HEK293 (cell line): ENCODE data around the gene FBXO42.

Source experiments
- KLF16 ChIP-seq: fragments of 450-650 bp; formaldehyde crosslinking; IDR thresholded peaks from 2 replicates; pipeline ENCODE4 v1.5.1; 2017; ENCODE audit warnings: missing biosample characterization, missing genetic modification characterization
- TCF7L2 ChIP-seq: IDR thresholded peaks from 2 replicates; pipeline ENCODE4 v1.6.1; 2011; ENCODE audit warnings: low read depth, mild to moderate bottlenecking, inconsistent platforms, low read length, moderate library complexity, borderline replicate concordance
- ZNF274 ChIP-seq, 2 experiments: fragments of 200-500 bp in 1 of 2; fragments of 450-650 bp in 1 of 2; sonication (Bioruptor generic) in 1 of 2; formaldehyde crosslinking in 1 of 2; IDR thresholded peaks; 2 replicates each; pipeline versions ENCODE4 v1.5.1 to v1.6.1; 2014 to 2016; ENCODE audit warnings: borderline replicate concordance in 1 of 2, inconsistent platforms in 1 of 2, low read length in 1 of 2, missing biosample characterization in 1 of 2, missing genetic modification characterization in 1 of 2
- TF ChIP-seq, protein P1 (sequence below): fragments of 450-650 bp; formaldehyde crosslinking; IDR thresholded peaks from 2 replicates; pipeline ENCODE4 v1.5.1; 2016; ENCODE audit warnings: missing biosample characterization, missing genetic modification characterization, low read depth
- TF ChIP-seq, protein P2 (sequence below): fragments of 450-650 bp; formaldehyde crosslinking; IDR thresholded peaks from 2 replicates; pipeline ENCODE4 v1.5.1; 2016; ENCODE audit warnings: missing biosample characterization, missing genetic modification characterization

DNA sequence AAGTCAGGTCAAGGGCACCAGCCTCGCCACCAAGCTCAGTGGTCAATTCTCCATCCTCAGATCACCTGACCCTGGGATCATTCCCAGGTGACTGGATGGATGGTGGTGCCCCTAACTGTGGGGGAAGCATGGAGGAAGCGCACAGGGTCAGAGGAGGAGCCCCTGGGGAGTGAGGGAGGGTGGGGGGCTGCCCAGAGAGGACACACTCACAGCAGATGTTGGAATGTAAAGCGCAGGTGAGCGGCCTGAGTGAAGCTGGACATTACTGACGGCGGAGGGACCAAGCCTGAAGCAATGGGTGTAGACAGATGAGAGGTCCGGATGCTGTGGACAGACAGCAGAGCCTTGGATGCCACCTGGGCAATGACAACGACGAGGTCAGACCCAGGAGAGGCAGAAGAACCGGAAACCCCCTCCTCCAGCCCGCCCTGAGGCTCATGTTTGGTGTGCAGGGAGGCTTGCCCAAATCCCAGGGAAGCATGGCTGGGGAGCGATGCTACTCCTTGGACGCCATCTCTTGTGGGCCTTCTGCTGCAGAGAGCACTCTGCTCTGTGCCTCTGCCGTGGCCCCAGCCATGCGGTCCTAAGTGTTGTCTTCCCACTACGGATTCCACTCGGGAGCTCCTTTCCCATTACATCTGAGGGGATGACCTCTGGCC is 109.6 kb downstream of the FBXO42 start:
- no peak for TF ChIP-seq KLF16 (tag by site-specific recombination)
- TF ChIP-seq, protein P1, sequence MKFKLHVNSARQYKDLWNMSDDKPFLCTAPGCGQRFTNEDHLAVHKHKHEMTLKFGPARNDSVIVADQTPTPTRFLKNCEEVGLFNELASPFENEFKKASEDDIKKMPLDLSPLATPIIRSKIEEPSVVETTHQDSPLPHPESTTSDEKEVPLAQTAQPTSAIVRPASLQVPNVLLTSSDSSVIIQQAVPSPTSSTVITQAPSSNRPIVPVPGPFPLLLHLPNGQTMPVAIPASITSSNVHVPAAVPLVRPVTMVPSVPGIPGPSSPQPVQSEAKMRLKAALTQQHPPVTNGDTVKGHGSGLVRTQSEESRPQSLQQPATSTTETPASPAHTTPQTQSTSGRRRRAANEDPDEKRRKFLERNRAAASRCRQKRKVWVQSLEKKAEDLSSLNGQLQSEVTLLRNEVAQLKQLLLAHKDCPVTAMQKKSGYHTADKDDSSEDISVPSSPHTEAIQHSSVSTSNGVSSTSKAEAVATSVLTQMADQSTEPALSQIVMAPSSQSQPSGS (tag by site-specific recombination) = no peak
- TF ChIP-seq, protein P2, sequence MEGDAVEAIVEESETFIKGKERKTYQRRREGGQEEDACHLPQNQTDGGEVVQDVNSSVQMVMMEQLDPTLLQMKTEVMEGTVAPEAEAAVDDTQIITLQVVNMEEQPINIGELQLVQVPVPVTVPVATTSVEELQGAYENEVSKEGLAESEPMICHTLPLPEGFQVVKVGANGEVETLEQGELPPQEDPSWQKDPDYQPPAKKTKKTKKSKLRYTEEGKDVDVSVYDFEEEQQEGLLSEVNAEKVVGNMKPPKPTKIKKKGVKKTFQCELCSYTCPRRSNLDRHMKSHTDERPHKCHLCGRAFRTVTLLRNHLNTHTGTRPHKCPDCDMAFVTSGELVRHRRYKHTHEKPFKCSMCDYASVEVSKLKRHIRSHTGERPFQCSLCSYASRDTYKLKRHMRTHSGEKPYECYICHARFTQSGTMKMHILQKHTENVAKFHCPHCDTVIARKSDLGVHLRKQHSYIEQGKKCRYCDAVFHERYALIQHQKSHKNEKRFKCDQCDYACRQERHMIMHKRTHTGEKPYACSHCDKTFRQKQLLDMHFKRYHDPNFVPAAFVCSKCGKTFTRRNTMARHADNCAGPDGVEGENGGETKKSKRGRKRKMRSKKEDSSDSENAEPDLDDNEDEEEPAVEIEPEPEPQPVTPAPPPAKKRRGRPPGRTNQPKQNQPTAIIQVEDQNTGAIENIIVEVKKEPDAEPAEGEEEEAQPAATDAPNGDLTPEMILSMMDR = no peak
- TF ChIP-seq TCF7L2 = no peak
- no peak for TF ChIP-seq ZNF274 (IDR thresholded peaks at IDR 0.05; ENCODE audit: low read length)
- TF ChIP-seq ZNF274 (tag by site-specific recombination; IDR thresholded peaks at IDR 0.05; ENCODE audit: borderline replicate concordance) = no peak
